22Rv1 (cell line): ENCODE measurements around the gene ADH5.

Experiments
- H3K27ac ChIP-seq: fragments of 450-650 bp; 2 replicates; pipeline ENCODE4 v1.5.1; 2017
- CTCF ChIP-seq: fragments of 450-650 bp; IDR thresholded peaks from 2 replicates; pipeline ENCODE4 v1.5.1; 2017; ENCODE audit warnings: mild to moderate bottlenecking
- ZFX ChIP-seq: fragments of 450-650 bp; IDR thresholded peaks from 2 replicates; pipeline ENCODE4 v1.6.1; 2017; ENCODE audit warnings: antibody characterized with exemption, borderline replicate concordance

Gene ADH5

GRCh38 chr4:99027304-99027703 lies 61.3 kb downstream of the ADH5 start:
- TF ChIP-seq CTCF = no peak
- TF ChIP-seq ZFX = no peak
- H3K27ac ChIP-seq = no peak overlapping the region

GRCh38 chr4:99025506-99025905 lies 63.1 kb downstream of the ADH5 start:
- no peak overlapping the region for H3K27ac ChIP-seq
- TF ChIP-seq CTCF (no peak), ZFX (no peak)

- H3K27ac ChIP-seq = 0 out of 2 replicates have a peak overlapping the region, but pooled peaks have one; percentile 8
- TF ChIP-seq ZFX = no peak
- TF ChIP-seq CTCF = no peak
These were observed 63.9 kb downstream of the ADH5 start for GRCh38 chr4:99024481-99025275.

- peak overlapping the region; percentile 8; the same call in 1 of the 2 replicates for H3K27ac ChIP-seq
These were observed 64.8 kb downstream of the ADH5 start for GRCh38 chr4:99023800-99024251.

GRCh38 chr4:99022566-99022965 lies 66.0 kb downstream of the ADH5 start:
- no peak for TF ChIP-seq CTCF
- TF ChIP-seq ZFX = no peak
- H3K27ac ChIP-seq = no peak overlapping the region

GRCh38 chr4:99021386-99021785 lies 67.2 kb downstream of the ADH5 start:
- no peak overlapping the region for H3K27ac ChIP-seq
- TF ChIP-seq CTCF = no peak
- no peak for TF ChIP-seq ZFX
